GM12892 (cell line): ENCODE measurements around the gene CORT.

Source experiments
- POLR2A ChIP-seq: IDR thresholded peaks from 2 replicates; pipeline ENCODE4 v1.6.1; 2011; ENCODE audit warnings: low read depth, low read length, control low read depth
- POLR2AphosphoS5 ChIP-seq: IDR thresholded peaks from 2 replicates; pipeline ENCODE4 v1.6.1; 2011; ENCODE audit warnings: low read depth, low read length, control low read depth
- TAF1 ChIP-seq: IDR thresholded peaks from 2 replicates; pipeline ENCODE4 v1.6.1; 2011; ENCODE audit warnings: low read depth, mild to moderate bottlenecking, control low read depth, low read length, borderline replicate concordance

DNA sequence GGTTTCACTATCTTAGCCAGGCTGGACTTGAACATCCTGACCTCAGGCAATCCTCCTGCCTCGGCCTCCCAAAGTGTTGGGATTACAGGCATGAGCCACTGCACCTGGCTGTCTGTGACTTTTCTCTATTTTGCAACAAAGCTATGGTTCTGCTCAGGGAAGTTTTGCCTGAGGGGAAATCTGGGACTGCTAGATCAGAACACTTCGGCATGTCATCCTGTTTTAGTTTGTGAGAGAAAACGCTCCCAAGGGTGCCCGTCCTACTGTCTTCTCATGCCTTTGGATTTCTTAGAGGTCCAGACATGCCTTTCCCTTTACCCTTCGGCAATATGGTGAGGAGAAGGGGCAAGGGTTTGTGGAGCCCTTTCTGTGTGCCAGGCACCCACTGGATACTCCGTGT, 5.6 kb upstream of the CORT start:
- TF ChIP-seq POLR2A (no peak), POLR2AphosphoS5 (no peak), TAF1 (no peak)
